ENCODE measurements around the gene TPRA1.

- TF ChIP-seq CTCF (IDR thresholded peaks at IDR 0.05) = no peak
- no peak for TF ChIP-seq POLR2A (IDR thresholded peaks at IDR 0.05; ENCODE audit: low read depth)
These were observed 39.9 kb downstream of the TPRA1 start for GRCh38 chr3:127550468-127551157.

Measured in esophagus muscularis mucosa (tissue), 3 donors.